GM13976 (cell line): ENCODE data around the gene LIX1L.

Experiments
- DNase-seq: peaks from one replicate; pipeline ENCODE4 v3.0.0; 2012; ENCODE audit warnings: low spot score
- in situ Hi-C: fragments of 300-500 bp; cut with MboI; formaldehyde crosslinking; loops from one replicate; pipeline ENCODE4 v1.12.0; 2022; ENCODE audit warnings: low sequenced_read_pairs, mixed read lengths, inconsistent platforms; ENCODE audit not compliant: unreplicated experiment
- TF ChIP-seq, protein P1 (sequence below): IDR thresholded peaks from 2 replicates; pipeline ENCODE4 v1.5.1; 2012; ENCODE audit warnings: borderline replicate concordance, mild to moderate bottlenecking; ENCODE audit not compliant: insufficient read depth; ENCODE audit errors: extremely low read depth, missing control alignments, control extremely low read depth

Gene LIX1L

DNA sequence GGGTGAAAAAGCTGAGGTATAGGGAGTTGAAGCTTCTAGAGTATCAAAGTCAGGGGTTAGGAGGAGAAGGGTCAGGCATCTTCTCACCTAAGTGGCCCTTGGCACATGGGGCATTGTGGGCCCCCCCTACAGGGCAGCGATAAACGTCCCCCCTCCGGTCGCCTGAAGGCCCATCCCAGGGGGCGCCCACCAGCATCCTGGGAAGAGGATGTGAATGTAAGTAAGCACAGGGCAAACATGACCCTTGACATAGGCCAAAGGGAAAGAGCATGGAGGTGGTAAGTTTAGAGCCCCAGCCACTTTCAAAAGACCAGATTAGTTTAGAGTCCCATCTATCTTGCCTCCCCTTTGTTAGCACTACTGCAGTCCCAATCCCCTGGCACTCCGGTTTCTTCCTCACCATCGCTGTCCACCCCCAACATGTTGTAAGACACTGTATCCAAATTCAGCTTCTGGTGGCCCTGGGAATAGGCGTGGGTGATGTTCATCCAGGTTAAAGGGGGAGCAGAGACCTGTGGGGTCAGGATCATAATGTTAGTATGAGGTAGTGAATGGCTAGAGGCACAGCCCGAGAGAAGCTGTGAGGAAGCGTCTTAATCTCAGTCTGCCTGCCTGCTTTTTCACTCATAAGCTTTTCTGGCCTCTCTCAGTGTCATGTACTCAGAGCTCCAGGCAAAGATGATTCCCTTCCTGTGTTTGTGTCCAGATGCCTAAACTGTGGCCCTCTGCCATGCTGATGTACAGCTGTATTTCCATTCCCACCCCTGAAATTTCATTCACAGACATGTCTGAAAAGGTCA, 50.7 kb downstream of the LIX1L start:
- TF ChIP-seq, protein P1, sequence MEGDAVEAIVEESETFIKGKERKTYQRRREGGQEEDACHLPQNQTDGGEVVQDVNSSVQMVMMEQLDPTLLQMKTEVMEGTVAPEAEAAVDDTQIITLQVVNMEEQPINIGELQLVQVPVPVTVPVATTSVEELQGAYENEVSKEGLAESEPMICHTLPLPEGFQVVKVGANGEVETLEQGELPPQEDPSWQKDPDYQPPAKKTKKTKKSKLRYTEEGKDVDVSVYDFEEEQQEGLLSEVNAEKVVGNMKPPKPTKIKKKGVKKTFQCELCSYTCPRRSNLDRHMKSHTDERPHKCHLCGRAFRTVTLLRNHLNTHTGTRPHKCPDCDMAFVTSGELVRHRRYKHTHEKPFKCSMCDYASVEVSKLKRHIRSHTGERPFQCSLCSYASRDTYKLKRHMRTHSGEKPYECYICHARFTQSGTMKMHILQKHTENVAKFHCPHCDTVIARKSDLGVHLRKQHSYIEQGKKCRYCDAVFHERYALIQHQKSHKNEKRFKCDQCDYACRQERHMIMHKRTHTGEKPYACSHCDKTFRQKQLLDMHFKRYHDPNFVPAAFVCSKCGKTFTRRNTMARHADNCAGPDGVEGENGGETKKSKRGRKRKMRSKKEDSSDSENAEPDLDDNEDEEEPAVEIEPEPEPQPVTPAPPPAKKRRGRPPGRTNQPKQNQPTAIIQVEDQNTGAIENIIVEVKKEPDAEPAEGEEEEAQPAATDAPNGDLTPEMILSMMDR, result no peak
- in situ Hi-C loops, result no loop called here
- DNase-seq, result no peak

DNA sequence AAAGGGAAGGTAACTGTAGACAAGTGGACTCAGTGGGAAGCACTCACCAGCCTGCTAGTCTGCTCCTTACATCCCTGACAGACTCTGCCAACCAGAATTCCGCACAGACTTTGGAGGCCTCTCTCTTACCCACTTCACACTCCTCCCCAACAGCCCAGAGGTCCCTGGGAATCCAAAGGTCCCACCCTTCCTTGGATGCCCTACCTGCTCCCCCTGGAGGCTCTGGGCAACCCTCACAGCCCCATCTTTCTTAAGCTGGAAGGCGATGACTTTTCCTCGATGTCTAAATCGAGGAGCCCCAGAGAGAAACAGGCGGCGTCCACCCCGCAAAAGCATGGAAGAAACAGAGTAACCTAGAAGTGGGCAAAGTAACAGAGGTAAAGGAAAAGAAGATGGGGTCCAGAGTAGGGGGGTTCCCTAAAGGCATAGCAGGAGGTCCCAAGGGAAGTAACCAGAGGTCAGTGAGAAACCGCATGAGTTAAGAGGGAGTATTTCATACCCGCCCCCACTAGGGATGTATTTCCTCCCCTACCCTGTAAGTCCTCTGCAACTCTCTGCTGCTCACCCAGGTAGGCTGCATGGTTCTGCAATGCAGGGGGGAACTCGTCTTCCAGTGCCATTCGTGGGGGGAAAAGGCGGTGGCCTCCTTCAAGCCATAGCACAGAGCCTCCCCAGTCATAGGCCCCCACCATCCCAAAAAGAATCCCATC, 56.4 kb downstream of the LIX1L start:
- DNase-seq, result no peak
- in situ Hi-C loops, result no loop called here
- TF ChIP-seq, protein P1, result no peak

DNA sequence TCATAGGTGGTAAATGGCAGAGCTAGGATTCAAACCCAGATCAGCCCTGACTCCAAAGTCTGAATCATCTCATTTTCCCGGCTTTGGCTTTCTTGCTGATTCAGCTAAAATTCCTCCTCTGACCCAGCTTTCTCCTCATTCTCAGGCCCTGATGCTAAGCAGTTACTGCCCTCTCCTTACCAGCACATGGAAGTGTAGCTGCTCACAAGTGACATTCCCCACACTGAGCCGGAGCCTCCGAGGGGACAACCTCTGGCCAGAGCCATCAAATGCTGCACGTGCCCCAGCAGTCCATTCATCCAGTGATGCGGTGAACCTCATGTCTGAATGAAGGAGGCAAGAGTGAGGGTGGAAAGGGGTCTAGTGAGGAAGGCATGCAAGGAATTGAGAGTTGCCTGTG, 59.1 kb downstream of the LIX1L start:
- in situ Hi-C loops, result loop anchor here (10.0 kb wide), 1 partner anchor 106 kb away; no protein-coding TSS in a partner anchor
- no peak for DNase-seq
- TF ChIP-seq, protein P1, result no peak

DNA sequence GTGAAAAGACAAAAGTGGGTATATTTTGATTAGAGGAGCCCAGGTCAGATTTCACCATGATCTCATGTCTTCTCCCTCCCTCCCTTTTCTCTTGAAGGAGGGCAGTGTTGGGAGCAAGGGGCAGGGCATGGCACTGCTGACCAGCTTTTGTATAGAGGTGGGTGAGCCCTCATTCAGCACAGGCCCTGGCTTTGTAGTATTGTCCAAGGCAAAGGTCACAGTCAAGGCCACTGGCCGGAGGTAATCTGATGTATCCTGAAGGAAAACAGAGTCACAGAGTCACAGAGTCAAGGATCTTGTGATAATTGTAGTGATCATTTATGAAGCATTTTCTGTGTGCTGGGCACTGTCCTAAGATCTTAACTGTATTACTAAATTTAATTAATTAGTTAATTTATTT, 59.8 kb downstream of the LIX1L start:
- in situ Hi-C loops, result loop anchor here (10.0 kb wide), 1 partner anchor 107 kb away; no protein-coding TSS in a partner anchor

DNA sequence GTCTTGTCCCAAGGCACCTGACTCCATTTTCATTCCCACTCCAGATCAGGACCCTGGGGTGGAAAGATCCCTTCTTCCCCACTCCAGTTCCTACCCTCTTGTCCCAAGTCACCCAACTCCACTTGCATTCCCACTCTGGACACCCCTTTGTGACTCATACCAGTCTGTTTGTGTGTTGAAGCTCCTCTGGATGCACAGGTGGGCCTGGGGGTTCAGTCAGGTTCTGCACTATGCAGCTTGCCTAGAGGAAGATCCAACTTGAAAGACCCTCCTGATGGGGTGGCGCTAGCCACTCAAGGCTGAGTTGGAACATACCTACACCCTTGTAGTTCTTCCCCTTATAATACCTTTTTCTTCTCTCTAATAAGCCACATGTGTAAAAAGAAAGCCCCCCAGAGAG, 62.3 kb downstream of the LIX1L start:
- TF ChIP-seq, protein P1, result no peak
- in situ Hi-C loops, result loop anchor here (10.0 kb wide), 1 partner anchor 109 kb away; no protein-coding TSS in a partner anchor
- DNase-seq, result no peak

More for the DNA sequence above, 59.8 kb downstream of the LIX1L start:
- no peak for DNase-seq
- TF ChIP-seq, protein P1, result no peak

DNA sequence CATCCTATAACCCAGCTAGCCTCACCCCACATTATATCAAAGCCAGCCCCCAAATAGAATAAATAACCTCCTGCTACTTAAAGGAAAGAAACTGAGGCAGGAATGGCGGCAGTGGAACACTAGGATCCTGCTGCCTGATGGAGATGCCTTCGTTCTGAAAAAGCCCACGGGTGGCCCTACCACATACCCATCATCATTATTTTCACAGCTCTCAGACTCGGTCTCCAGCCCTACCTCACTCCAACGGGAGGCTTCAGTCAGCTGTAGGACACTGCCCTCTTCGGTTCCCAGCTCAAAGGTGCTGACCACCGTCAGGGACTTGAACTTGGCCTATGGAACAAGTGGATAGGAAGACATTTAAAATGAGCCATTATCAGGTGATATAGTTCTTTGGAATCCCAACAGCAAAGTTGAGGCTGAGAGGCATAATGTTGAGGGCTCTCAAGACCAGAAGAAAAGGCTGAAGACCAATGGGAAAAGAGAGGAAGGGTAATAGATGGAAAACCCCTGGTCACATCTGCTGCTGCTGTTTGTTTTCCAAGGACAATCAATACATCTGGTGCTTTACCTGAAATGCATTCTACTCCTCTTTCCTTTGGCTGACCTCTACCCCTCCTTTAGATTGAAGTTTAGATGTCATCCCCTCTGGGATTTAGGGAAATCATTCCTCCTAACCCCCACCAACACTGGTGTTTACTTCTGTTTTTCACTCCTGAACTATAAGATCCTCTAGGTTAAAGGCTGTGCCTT, 64.3 kb downstream of the LIX1L start:
- no peak for DNase-seq
- TF ChIP-seq, protein P1, result no peak
- in situ Hi-C loops, result loop anchor here (10.0 kb wide), 1 partner anchor 111 kb away; no protein-coding TSS in a partner anchor
